ENCODE data around the gene ZNF616.

- TF ChIP-seq POLR2A (IDR thresholded peaks at IDR 0.05; ENCODE audit: borderline replicate concordance, extremely low read depth, insufficient read depth, insufficient read length) (no peak), CTCF (IDR thresholded peaks at IDR 0.05 in 2 of 3, conservative IDR thresholded peaks at IDR 0.05 in 1 of 3; ENCODE audit: borderline replicate concordance in 1 of 3, insufficient read depth in 1 of 3, low read depth in 2 of 3, low read length in 2 of 3) (no peak), EZH2 (IDR thresholded peaks at IDR 0.05) (no peak), MAX (IDR thresholded peaks at IDR 0.05) (no peak), POLR2AphosphoS5 (IDR thresholded peaks at IDR 0.05; ENCODE audit: low read depth, low read length) (no peak), ZFX (IDR thresholded peaks at IDR 0.05) (no peak), TCF7L2 (IDR thresholded peaks at IDR 0.05; ENCODE audit: borderline replicate concordance, extremely low read depth, insufficient read depth, insufficient read length) (no peak), EZH2phosphoT487 (IDR thresholded peaks at IDR 0.05; ENCODE audit: borderline replicate concordance) (no peak), ZBTB33 (IDR thresholded peaks at IDR 0.05; ENCODE audit: extremely low read depth, insufficient replicate concordance, low read length) (no peak), FOSL1 (IDR thresholded peaks at IDR 0.05; ENCODE audit: low read depth) (no peak), CEBPB (IDR thresholded peaks at IDR 0.05; ENCODE audit: low read depth) (no peak)
Measured at GRCh38 chr19:52170863-52171320, 31.2 kb upstream of the ZNF616 start.

Measured in HCT116 (cell line).